NCI-H748 (cell line): ENCODE measurements around the gene IL36G.

Experiments used
- DNase-seq: peaks from one replicate; lab custom pipeline; 2025; ENCODE audit not compliant: unreplicated experiment; lab: John Stamatoyannopoulos, UW

IL36G gene

DNA sequence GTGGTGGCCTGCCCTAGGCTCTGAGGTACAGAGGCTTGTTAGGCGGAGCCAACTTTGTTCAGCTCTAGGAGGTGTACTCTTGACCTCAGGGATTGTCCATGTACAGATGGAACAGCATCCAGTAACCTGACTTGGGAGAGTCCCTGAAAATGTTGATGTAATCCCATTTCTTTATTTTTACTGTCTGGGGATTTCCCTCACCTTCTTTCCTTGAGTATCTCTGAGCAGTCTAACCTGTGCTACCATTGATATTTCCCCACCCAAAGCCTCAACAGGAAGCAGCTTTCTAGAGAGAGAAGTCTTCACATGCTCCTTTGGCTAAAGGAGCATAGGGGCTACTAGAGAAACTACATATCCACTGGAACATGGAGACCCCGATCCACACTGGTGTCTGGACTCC lies 37.8 kb downstream of the IL36G start:
- DNase-seq = no peak

DNA sequence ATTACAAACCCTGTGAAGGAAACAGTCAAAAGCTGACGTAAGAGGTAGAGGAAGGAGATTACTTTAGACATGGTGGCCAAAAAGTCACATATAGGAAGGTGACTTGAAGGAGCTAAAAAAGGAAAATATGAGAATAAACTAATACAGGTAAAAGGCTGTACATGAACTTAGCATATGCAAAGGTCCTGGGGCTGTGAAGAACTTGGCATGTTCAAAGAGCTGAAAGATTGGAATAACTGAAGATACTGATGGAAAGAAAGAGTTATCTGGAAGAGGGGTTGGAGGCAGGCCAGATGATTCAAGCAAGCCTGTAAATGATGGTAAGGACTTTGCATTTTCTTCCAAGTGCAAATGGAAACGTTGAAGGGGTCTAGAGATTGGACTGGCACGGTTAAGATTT lies 40.7 kb downstream of the IL36G start:
- DNase-seq = no peak

DNA sequence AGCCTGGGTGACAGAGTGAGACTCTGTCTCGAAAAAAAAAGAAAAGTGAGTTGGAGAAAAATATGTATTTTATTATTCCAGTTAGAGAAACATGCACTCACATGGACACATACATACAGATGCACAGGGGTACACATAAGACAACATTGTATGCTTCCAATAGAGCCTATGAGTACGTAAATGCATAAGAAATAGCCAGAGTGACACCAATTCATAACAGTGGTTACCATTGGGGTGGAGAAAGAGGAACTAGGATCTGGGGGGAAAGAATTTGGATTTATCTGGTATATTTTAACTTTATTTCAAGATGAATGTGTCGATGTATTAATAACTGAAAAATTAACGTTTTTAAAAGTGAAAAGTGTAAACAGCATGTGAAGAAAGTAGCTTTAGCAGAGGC lies 43.5 kb downstream of the IL36G start:
- no peak for DNase-seq

DNA sequence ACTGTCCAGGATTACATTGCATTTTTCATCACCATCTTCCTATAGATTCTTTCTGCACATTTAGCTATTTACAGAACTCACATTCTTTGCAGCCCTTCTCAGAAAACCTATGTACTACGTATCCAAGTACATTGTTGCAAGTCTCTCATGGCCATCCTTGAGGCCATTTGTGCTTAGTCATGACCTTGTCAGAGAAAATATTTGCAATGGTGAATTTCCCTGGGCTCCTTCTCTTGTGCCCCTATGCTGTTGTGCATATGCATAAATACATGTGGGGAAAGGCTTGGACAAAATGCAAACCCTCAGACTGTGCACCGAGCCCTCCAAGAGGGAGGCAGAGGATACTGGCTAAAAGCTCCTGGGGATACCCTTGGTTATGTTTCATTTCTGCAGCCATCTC lies 47.0 kb downstream of the IL36G start:
- no peak for DNase-seq

DNA sequence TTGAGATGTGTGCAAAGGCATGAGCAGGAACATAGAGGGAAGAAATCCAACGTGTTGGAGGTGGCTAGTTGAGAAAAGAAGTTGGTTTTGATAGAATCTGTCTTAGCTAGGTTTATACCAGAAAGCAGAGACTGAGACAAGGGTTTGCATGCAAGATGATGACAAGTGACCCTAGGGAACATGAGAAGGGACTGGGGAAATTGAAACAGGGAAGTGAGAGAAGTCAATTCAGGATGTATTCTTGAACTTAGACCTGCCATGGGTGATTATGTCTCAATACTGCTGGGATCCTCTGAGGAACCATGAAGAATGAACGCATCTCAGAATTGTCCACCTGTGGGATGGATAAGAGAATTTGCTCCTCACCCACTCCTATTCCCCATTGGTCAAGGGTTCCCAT lies 47.9 kb downstream of the IL36G start:
- no peak for DNase-seq

DNA sequence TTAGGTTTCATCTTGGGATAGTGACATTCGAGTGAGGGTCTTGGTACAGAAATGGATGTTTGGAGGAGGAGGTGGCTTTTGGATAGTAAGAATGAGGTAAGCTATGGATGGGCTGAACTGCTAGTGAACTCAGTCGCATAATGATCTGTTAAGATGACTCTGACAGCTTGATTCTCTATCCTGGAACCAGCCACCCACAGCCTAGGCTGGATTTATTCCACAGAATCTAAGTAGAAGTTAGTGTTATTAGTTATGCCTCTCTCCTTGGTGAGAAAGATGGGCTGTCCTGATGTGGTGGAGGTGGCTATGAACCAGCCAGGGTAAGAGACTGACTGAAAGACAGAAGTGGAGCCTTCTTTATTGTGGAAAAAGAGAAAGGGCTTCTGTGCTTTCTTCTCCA lies 49.9 kb downstream of the IL36G start:
- no peak for DNase-seq

DNA sequence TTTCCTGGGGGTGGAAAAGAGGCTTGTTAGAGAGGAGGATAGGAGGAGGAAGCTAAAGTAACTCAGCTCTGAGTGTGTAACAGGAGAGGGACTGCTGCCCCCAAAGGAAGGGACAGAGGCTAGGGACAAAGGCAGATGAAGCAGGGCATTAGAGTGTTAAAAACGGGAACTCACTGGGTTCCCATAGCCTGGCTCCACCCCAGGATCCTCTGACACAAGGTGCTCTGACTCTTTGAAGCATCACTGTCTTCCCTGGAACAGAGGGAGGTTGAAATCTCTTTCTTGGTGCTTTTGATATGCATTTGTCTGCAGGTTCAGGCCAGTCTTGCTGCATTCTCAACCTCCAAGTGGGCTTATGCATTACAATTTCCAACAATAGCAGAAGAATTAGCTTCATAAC lies 50.3 kb downstream of the IL36G start:
- no peak for DNase-seq

DNA sequence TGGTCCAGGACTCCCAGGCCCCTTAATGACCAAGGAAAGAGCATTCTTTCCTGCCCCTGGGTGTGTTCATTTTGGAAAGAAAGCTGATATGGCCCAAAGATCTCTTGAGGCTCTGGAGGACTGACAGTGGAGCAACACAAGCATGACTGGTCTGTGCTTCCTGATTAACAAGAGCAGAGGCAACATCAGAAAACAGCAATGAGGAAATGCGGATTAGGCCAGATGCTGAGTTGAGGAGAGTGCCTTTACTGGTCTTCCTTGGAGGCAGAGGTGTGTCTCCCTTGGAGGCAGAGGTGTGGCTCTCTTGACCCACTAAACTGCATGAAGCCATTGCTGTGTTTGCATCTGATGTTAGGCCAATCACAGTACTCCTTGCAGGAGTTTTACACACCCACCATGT lies 54.9 kb downstream of the IL36G start:
- DNase-seq = no peak

DNA sequence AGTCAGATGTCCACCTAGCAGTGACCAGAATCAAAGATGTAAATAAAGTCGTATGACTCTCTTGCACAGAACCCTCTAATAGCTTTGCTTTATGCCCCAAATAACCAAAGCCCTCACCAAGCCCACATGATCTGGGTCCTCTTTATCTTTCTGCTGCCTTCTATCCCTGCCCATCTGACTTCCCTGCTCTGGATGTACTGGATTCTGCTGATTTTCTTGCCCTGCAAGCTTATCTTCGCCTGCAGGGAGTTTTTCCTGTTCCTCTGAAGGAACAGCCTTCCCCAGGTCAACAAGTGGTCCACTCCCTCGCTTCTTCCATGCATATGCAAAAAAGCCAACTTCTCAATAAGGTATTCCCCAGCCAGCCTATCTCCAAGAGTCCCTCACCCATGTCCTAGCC lies 56.2 kb downstream of the IL36G start:
- DNase-seq = no peak
